H1 (cell line): Measurements from ENCODE around the gene DCLK1.

Experiments used
- CHD2 ChIP-seq: IDR thresholded peaks from 2 replicates; pipeline ENCODE4 v1.6.1; 2012; ENCODE audit warnings: low read length, improper control_type of control experiment
- CTCF ChIP-seq, 3 experiments: IDR thresholded peaks; 1 replicate in 2 of 3; 2 replicates in 1 of 3; pipeline versions ENCODE4 v1.5.1 to v1.6.1; 2011; ENCODE audit warnings: low read length in 3 of 3, mild to moderate bottlenecking in 3 of 3, inconsistent platforms in 2 of 3, low read depth in 1 of 3, moderate library complexity in 1 of 3; ENCODE audit not compliant: insufficient read depth in 1 of 3; ENCODE audit errors: control extremely low read depth in 1 of 3
- JUND ChIP-seq: IDR thresholded peaks from 2 replicates; pipeline ENCODE4 v1.6.1; 2011; ENCODE audit warnings: mild to moderate bottlenecking, improper control_type of control experiment, low read length
- POLR2A ChIP-seq, 2 experiments: IDR thresholded peaks; 1 replicate in 1 of 2; 2 replicates in 1 of 2; pipeline ENCODE4 v1.6.1; 2011; ENCODE audit warnings: low read depth in 2 of 2, low read length in 2 of 2, mild to moderate bottlenecking in 2 of 2; ENCODE audit errors: control extremely low read depth in 1 of 2
- RBBP5 ChIP-seq: IDR thresholded peaks from 2 replicates; pipeline ENCODE4 v1.7.1; 2012; ENCODE audit warnings: low read depth, mild to moderate bottlenecking, inconsistent platforms, low read length, moderate library complexity, borderline replicate concordance

DNA sequence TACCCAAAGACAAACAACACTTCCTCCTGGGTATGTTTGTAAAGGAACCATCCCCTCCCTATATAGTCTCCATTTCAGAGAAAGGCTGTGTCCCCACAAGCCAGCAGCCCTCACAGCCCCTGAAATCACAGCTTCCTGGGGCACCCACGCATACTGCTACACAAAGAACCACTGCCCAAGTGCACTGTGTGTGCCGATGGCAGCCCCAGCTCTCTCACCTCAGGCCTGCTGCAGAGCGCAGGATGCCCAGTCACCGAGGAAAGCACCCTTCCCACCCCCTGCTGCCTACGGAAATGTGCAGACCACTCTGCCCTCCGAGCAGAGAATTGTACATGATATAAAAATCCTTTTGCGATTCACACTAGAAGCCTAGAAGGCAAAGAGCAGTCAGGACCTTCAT is 43.7 kb upstream of the DCLK1 start:
- TF ChIP-seq JUND (no peak), CTCF (IDR thresholded peaks at IDR 0.05; ENCODE audit: control extremely low read depth in 1 of 3, insufficient read depth in 1 of 3, low read depth in 1 of 3, low read length in 3 of 3) (no peak), RBBP5 (no peak), CHD2 (no peak), POLR2A (IDR thresholded peaks at IDR 0.05; ENCODE audit: control extremely low read depth in 1 of 2, low read depth in 2 of 2, low read length in 2 of 2) (no peak)
